Keratinocyte (primary cell): ENCODE data around the gene SUN1. TPM values are rescaled to one million over a fixed set of nuclear protein-coding genes. Genes with fewer than 3 reads are reported as not detected.

ENCODE experiments used
- DNase-seq: peaks from one replicate; pipeline ENCODE4 v3.0.0-alpha.2; 2011; ENCODE audit warnings: low read depth, missing footprints, low spot score
- FAIRE-seq: peaks from 2 replicates; lab custom pipeline; 2011; peaks lifted over from hg19 to GRCh38; lab: Jason Lieb, UNC
- H2AFZ ChIP-seq: 2 replicates; pipeline ENCODE4 v1.6.0; 2012; ENCODE audit warnings: low read length, control low read depth, inconsistent platforms; ENCODE audit not compliant: control insufficient read depth
- H3K27ac ChIP-seq: 2 replicates; pipeline ENCODE4 v1.5.1; 2011; ENCODE audit warnings: low read length; ENCODE audit not compliant: control insufficient read depth, insufficient read depth
- H3K27me3 ChIP-seq: 3 replicates; pipeline ENCODE4 v1.6.0; 2011; ENCODE audit warnings: low read length; ENCODE audit not compliant: control insufficient read depth, insufficient read depth; ENCODE audit errors: extremely low read depth
- H3K36me3 ChIP-seq, 2 experiments: 2 replicates in 1 of 2; 3 replicates in 1 of 2; pipeline ENCODE4 v1.5.1; 2011; ENCODE audit warnings: low read length in 2 of 2, mild to moderate bottlenecking in 1 of 2; ENCODE audit not compliant: control insufficient read depth in 2 of 2, insufficient read depth in 2 of 2; ENCODE audit errors: extremely low read depth in 1 of 2
- H3K4me1 ChIP-seq: 3 replicates; pipeline ENCODE4 v1.5.1; 2011; ENCODE audit warnings: low read length; ENCODE audit not compliant: control insufficient read depth, insufficient read depth; ENCODE audit errors: extremely low read depth
- H3K4me2 ChIP-seq: 3 replicates; pipeline ENCODE4 v1.6.0; 2011; ENCODE audit warnings: low read depth, low read length; ENCODE audit not compliant: control insufficient read depth, insufficient read depth; ENCODE audit errors: extremely low read depth
- H3K4me3 ChIP-seq, 3 experiments: fragments of 200-600 bp in 1 of 3; sonication (generic) in 1 of 3; 2 replicates in 2 of 3; 3 replicates in 1 of 3; pipeline ENCODE4 v1.5.1; 2011 to 2016; ENCODE audit warnings: low read length in 3 of 3, mild to moderate bottlenecking in 3 of 3, control low read depth in 2 of 3, inconsistent platforms in 1 of 3, low read depth in 1 of 3, mixed read lengths in 1 of 3, mixed run types in 1 of 3, moderate library complexity in 1 of 3; ENCODE audit not compliant: control insufficient read depth in 2 of 3, insufficient read depth in 2 of 3; ENCODE audit errors: extremely low read depth in 1 of 3
- H3K79me2 ChIP-seq: 2 replicates; pipeline ENCODE4 v1.6.0; 2012; ENCODE audit warnings: low read length; ENCODE audit not compliant: control insufficient read depth, insufficient read depth
- H3K9ac ChIP-seq: 3 replicates; pipeline ENCODE4 v1.6.0; 2011; ENCODE audit warnings: low read length; ENCODE audit not compliant: control insufficient read depth, insufficient read depth; ENCODE audit errors: extremely low read depth
- H3K9me1 ChIP-seq: 3 replicates; pipeline ENCODE4 v1.6.0; 2011; ENCODE audit warnings: low read length; ENCODE audit not compliant: control insufficient read depth, insufficient read depth; ENCODE audit errors: extremely low read depth
- H3K9me3 ChIP-seq: 2 replicates; pipeline ENCODE4 v1.5.1; 2012; ENCODE audit warnings: low read depth, low read length; ENCODE audit not compliant: control insufficient read depth
- H4K20me1 ChIP-seq: 3 replicates; pipeline ENCODE4 v1.6.0; 2011; ENCODE audit warnings: low read length; ENCODE audit not compliant: control insufficient read depth, insufficient read depth; ENCODE audit errors: extremely low read depth
- EZH2 ChIP-seq: IDR thresholded peaks from one replicate; pipeline ENCODE4 v1.6.1; 2012; ENCODE audit warnings: inconsistent platforms, mild to moderate bottlenecking, low read length, moderate library complexity
- dilution Hi-C: fragments of 300-500 bp; cut with MboI; formaldehyde crosslinking; loops from one replicate; pipeline ENCODE4 v1.7.0; 2020; ENCODE audit warnings: low sequenced_read_pairs; ENCODE audit not compliant: extremely low pct_ligation_motif_present
- polyA plus RNA-seq, 5 experiments: library from polyadenylated mRNA; depleted of rRNA in 3 of 5; stranded (reverse) in 3 of 5; stranded (forward) in 1 of 5; unstranded in 1 of 5; fragments of >200 nt; gene quantifications; 1 replicate in 1 of 5; 2 replicates in 3 of 5; 3 replicates in 1 of 5; pipeline versions ENCODE4 v1.2.1 to v1.2.3, GENCODE V29; 2011 to 2012; ENCODE audit warnings: missing spikeins in 2 of 5, low read depth in 1 of 5, low replicate concordance in 1 of 5
- TF ChIP-seq, protein P1 (sequence below), 3 experiments: IDR thresholded peaks in 1 of 3; conservative IDR thresholded peaks in 1 of 3; optimal IDR thresholded peaks in 1 of 3; 2 replicates in 2 of 3; 3 replicates in 1 of 3; pipeline versions ENCODE3 to v1.5.1; 2011; ENCODE audit warnings: low read length in 3 of 3, mild to moderate bottlenecking in 3 of 3, moderate library complexity in 2 of 3, control low read depth in 1 of 3, inconsistent platforms in 1 of 3; ENCODE audit not compliant: insufficient read depth in 2 of 3; ENCODE audit errors: extremely low read depth in 1 of 3

The SUN1 gene
- polyA plus RNA-seq, 1 donor (not counting 4 experiments of a cell fraction or from before 2014, with no cell fraction given), result 166 TPM

DNA sequence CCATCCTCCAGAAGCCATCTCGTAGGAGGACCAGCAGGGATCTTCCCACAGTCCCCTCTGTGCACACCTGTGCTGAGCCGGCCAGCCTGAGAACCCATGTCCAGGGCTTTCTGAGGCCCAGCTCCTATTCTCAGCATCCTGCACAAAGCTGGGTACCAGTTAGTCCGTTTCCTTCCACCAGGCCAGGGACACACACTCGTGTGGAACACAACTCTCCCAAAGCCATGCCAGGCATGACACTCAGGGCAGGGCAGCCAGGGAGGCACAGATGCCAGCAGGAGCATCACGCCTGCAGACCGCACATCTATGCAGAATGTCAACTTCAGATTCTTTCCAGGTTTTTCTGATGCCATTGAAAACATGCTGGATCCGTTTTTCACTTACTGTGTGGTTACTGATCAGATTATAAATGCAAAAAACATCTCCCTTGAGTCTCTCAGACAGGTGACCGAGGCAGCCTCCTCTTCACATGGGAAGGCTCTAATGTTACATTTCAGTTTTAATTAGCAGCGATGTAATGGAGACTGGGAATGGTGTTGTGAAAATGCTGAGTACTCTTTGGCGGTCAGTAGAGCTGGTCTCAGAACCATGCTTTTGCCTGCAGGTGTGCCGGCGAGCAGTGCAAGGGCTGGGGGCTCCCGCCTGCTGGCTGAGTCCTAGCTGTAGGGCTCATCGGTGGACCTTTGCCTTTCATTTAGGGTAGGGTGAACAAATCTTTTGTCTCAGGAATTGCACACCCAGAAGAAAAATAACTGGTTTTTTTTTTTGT is 3.3 kb upstream of the SUN1 start:
- H3K9ac ChIP-seq, result no peak overlapping the region
- TF ChIP-seq EZH2, result no peak
- TF ChIP-seq, protein P1, sequence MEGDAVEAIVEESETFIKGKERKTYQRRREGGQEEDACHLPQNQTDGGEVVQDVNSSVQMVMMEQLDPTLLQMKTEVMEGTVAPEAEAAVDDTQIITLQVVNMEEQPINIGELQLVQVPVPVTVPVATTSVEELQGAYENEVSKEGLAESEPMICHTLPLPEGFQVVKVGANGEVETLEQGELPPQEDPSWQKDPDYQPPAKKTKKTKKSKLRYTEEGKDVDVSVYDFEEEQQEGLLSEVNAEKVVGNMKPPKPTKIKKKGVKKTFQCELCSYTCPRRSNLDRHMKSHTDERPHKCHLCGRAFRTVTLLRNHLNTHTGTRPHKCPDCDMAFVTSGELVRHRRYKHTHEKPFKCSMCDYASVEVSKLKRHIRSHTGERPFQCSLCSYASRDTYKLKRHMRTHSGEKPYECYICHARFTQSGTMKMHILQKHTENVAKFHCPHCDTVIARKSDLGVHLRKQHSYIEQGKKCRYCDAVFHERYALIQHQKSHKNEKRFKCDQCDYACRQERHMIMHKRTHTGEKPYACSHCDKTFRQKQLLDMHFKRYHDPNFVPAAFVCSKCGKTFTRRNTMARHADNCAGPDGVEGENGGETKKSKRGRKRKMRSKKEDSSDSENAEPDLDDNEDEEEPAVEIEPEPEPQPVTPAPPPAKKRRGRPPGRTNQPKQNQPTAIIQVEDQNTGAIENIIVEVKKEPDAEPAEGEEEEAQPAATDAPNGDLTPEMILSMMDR (optimal IDR thresholded peaks at IDR 0.05 in 1 of 3, IDR thresholded peaks at IDR 0.05 in 1 of 3, conservative IDR thresholded peaks at IDR 0.05 in 1 of 3; ENCODE audit: extremely low read depth in 1 of 3, insufficient read depth in 2 of 3, low read length in 3 of 3), result no peak
- no peaks in the 10 kb centered on the region for H3K9me3 ChIP-seq
- DNase-seq (no peak), FAIRE-seq (no peak)
- no peaks in the 10 kb centered on the region for H3K27me3 ChIP-seq
- no peak overlapping the region for H3K4me3 ChIP-seq
- H3K4me2 ChIP-seq, result no peak overlapping the region
- H2AFZ ChIP-seq, result no peak overlapping the region
- dilution Hi-C loops, result no loop called here
- no peaks in the 10 kb centered on the region for H4K20me1 ChIP-seq
- H3K79me2 ChIP-seq, result peaks cover 65% of the 10 kb centered on the region
- H3K9me1 ChIP-seq, result no peaks in the 10 kb centered on the region
- H3K36me3 ChIP-seq, result peaks cover 0 to 14% of the 10 kb centered on the region in 2 experiments
- H3K4me1 ChIP-seq, result peaks cover 53% of the 10 kb centered on the region
- H3K27ac ChIP-seq, result no peak overlapping the region

DNA sequence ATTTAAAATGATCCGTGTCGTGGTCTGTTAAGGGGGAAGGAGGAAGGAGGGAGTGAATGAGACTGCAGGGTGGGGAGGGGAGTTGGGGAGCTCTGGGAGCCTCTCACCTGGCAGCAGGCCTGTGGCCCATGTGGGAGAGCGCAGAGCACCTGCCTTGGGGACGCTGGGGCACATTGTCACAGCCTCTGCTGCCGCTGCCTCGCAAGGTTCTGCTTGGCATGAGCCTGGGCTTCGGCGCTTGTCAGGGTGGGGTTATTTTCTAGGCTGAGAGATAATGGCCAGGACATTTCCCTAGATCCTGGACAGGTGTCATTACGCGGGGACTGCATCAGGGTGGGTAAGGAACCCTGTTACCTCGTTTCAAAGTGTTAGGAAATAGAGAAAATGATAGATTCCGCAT is 2.2 kb upstream of the SUN1 start:
- peak overlapping the region; percentile 81 for H3K4me2 ChIP-seq
- no peaks in the 10 kb centered on the region for H3K9me3 ChIP-seq
- no peaks in the 10 kb centered on the region for H4K20me1 ChIP-seq
- peak overlapping the region in 1 of 3 experiments; percentile 39 for H3K4me3 ChIP-seq
- H3K27me3 ChIP-seq, result no peaks in the 10 kb centered on the region
- no peak overlapping the region for H2AFZ ChIP-seq
- peaks cover 0 to 14% of the 10 kb centered on the region in 2 experiments for H3K36me3 ChIP-seq
- dilution Hi-C loops, result no loop called here
- peak overlapping the region; percentile 100 for H3K27ac ChIP-seq
- TF ChIP-seq, protein P1 (optimal IDR thresholded peaks at IDR 0.05 in 1 of 3, IDR thresholded peaks at IDR 0.05 in 1 of 3, conservative IDR thresholded peaks at IDR 0.05 in 1 of 3; ENCODE audit: extremely low read depth in 1 of 3, insufficient read depth in 2 of 3, low read length in 3 of 3), result no peak
- no peak for TF ChIP-seq EZH2
- peaks cover 48% of the 10 kb centered on the region for H3K4me1 ChIP-seq
- peak overlapping the region; percentile 97 for H3K9ac ChIP-seq
- FAIRE-seq, result no peak
- DNase-seq, result no peak
- peaks cover 66% of the 10 kb centered on the region for H3K79me2 ChIP-seq
- no peaks in the 10 kb centered on the region for H3K9me1 ChIP-seq
